NK-92 (cell line): ENCODE results near the gene AQP12A.

Experiments
- DNase-seq: peaks from one replicate; lab custom pipeline; 2025; ENCODE audit not compliant: unreplicated experiment; lab: John Stamatoyannopoulos, UW

The AQP12A gene

GRCh38 chr2:240736281-240737250 lies 44.9 kb downstream of the AQP12A start:
- no peak for DNase-seq

GRCh38 chr2:240737512-240737911 lies 45.8 kb downstream of the AQP12A start:
- no peak for DNase-seq

GRCh38 chr2:240737958-240738357 lies 46.3 kb downstream of the AQP12A start:
- no peak for DNase-seq

- DNase-seq, result no peak
Measured at GRCh38 chr2:240739797-240740196, 48.1 kb downstream of the AQP12A start.

- DNase-seq, result no peak
Measured at GRCh38 chr2:240741091-240741490, 49.4 kb downstream of the AQP12A start.

- no peak for DNase-seq
Measured at GRCh38 chr2:240742602-240743095, 51.0 kb downstream of the AQP12A start.

GRCh38 chr2:240745456-240745855 lies 53.8 kb downstream of the AQP12A start:
- no peak for DNase-seq

GRCh38 chr2:240745962-240746361 lies 54.3 kb downstream of the AQP12A start:
- no peak for DNase-seq

GRCh38 chr2:240746671-240747070 lies 55.0 kb downstream of the AQP12A start:
- no peak for DNase-seq

GRCh38 chr2:240747256-240747655 lies 55.6 kb downstream of the AQP12A start:
- DNase-seq, result no peak
